22Rv1 (cell line): ENCODE results near the gene IGFL4.

Source experiments
- H3K27ac ChIP-seq: fragments of 450-650 bp; 2 replicates; pipeline ENCODE4 v1.5.1; 2017
- ZFX ChIP-seq: fragments of 450-650 bp; IDR thresholded peaks from 2 replicates; pipeline ENCODE4 v1.6.1; 2017; ENCODE audit warnings: antibody characterized with exemption, borderline replicate concordance
- TF ChIP-seq, protein P1 (sequence below): fragments of 450-650 bp; IDR thresholded peaks from 2 replicates; pipeline ENCODE4 v1.5.1; 2017; ENCODE audit warnings: mild to moderate bottlenecking

Gene IGFL4

GRCh38 chr19:46040125-46040524 lies 677 bp downstream of the IGFL4 start:
- TF ChIP-seq, protein P1, sequence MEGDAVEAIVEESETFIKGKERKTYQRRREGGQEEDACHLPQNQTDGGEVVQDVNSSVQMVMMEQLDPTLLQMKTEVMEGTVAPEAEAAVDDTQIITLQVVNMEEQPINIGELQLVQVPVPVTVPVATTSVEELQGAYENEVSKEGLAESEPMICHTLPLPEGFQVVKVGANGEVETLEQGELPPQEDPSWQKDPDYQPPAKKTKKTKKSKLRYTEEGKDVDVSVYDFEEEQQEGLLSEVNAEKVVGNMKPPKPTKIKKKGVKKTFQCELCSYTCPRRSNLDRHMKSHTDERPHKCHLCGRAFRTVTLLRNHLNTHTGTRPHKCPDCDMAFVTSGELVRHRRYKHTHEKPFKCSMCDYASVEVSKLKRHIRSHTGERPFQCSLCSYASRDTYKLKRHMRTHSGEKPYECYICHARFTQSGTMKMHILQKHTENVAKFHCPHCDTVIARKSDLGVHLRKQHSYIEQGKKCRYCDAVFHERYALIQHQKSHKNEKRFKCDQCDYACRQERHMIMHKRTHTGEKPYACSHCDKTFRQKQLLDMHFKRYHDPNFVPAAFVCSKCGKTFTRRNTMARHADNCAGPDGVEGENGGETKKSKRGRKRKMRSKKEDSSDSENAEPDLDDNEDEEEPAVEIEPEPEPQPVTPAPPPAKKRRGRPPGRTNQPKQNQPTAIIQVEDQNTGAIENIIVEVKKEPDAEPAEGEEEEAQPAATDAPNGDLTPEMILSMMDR, result no peak
- no peak for TF ChIP-seq ZFX
- no peak overlapping the region for H3K27ac ChIP-seq

DNA sequence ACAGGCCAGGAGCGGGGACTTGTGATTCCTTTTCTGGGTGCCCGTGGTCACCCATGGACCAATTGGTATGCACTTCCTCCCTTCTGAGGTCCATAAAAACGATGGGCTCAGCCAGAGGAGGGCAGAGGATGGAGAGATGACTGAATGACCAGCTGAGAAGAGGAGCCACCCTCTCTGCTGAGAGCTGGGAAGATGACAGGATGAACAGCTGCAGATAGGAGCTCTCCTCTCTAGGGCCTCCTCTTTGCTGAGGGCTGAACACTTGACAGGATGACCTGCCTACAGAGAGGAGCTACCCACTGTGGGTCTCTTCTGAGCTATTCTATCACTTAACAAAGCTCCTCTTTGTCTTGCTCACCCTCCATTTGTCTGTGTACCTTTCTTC lies 4.1 kb downstream of the IGFL4 start:
- no peak overlapping the region for H3K27ac ChIP-seq

GRCh38 chr19:46035986-46036743 lies 4.6 kb downstream of the IGFL4 start:
- no peak overlapping the region for H3K27ac ChIP-seq
- TF ChIP-seq, protein P1, result no peak
- TF ChIP-seq ZFX, result no peak

More for the DNA sequence above, 4.1 kb downstream of the IGFL4 start:
- no peak for TF ChIP-seq ZFX
- TF ChIP-seq, protein P1, result no peak

- H3K27ac ChIP-seq, result no peak overlapping the region
- TF ChIP-seq, protein P1, result no peak
Observed at GRCh38 chr19:46035546-46035945, 5.3 kb downstream of the IGFL4 start.

- no peak overlapping the region for H3K27ac ChIP-seq
- TF ChIP-seq ZFX, result no peak
- TF ChIP-seq, protein P1, result no peak
Observed at GRCh38 chr19:46033401-46033800, 7.4 kb downstream of the IGFL4 start.

GRCh38 chr19:46032597-46033025 lies 8.2 kb downstream of the IGFL4 start:
- H3K27ac ChIP-seq, result no peak overlapping the region
- TF ChIP-seq ZFX, result no peak
- TF ChIP-seq, protein P1, result no peak

- TF ChIP-seq ZFX, result no peak
- TF ChIP-seq, protein P1, result no peak
- H3K27ac ChIP-seq, result no peak overlapping the region
Observed at GRCh38 chr19:46031781-46032596, 8.8 kb downstream of the IGFL4 start.
